ENCODE results near the gene RBBP5.

Gene RBBP5

DNA sequence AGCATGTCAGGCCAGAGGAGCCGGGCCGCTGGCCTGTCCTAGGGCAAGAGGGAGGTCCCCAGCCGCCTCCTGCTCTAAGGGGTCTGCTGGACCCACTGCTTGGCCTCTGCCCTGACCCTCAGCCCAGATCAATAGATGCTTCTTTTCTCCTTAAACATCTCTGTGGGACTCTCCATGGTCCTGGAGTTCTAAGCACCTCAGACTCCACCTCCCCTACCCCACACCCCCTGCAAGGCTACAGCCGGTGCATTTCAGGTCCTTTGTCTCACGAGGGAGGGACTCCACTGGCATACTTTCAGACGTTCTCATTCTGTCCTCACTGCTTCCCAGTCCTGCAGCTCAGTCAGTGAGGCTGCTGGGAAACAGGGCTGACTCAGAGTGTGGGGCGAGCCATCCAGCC is 67.8 kb downstream of the RBBP5 start:
- DNase-seq: no peak

DNA sequence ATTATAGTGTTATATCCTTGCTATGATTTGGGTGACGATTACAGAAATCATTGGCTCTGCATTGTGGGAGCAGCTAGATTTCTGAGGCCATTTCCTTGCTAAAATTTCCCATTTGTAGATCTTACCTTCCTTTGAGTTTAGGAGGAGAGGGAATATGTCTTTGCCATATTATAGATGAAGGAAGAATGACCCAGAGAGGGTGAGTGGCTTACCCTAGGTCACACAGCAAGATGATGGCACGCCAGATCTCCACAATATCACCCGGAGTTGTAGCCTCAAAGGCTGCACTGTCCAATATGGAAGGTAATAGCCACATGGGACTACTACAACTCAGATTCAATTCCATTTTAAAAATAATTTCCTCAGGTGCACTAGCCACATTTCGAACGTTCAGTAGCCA is 68.5 kb downstream of the RBBP5 start:
- no peak for DNase-seq

DNA sequence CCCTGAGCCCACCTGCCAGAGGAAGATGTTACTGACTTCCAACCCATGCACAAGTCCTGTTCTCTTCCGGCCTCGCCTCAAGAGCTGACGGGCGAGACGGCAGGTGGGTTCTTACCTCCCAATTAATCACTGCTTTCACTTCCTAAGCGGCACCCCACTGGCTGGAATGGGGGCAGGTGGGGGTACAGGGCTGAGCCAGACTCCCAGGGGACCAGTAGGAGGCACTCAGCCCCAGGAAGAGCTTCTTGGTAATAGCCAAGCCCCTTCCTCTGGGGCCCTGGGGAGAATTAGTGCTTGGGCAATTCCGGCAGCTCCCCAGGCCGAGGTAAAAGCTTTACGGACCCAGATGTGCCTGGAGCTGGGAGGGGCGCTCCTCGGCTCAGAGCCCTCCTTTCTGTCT is 69.1 kb downstream of the RBBP5 start:
- no peak for DNase-seq

DNA sequence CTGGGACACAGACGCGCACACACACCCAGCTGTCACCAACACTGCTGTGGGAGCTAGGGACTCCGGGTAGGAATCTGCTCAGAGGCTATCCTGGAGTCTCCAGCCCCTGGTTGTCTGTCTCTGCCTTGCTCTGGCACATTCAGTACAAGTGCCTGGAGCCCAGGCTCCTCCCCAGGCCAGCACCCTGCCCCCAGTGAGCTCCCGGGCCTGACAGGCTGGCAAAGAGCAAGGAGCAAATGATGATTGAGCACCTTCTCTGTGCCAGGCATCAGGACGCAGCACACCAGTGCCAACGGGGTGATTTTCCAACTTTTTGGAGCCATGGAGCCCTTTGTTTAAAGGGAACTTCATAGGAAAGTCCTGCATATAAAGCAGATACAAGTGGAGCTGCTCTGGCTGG is 72.3 kb downstream of the RBBP5 start:
- no peak for DNase-seq

DNA sequence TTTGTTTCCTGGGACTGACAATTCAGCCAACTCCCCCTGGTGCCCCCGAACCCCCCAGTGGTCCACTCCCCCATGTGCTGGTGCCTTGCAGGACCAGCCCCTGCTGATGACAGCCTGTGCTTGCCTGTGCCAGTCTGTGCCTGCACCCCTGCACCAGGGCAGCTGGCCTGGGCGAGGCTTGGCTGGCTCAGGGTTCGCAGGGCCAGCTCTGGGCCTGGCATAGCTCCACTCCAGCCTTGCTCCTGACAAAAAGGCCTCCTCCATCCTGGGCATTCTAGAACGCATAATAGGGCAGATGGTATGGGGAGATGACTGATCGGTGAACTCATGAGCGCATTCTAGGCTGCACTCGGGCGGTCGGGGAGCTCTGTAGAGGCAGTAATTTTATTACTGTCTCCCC is 73.4 kb downstream of the RBBP5 start:
- DNase-seq: no peak

DNA sequence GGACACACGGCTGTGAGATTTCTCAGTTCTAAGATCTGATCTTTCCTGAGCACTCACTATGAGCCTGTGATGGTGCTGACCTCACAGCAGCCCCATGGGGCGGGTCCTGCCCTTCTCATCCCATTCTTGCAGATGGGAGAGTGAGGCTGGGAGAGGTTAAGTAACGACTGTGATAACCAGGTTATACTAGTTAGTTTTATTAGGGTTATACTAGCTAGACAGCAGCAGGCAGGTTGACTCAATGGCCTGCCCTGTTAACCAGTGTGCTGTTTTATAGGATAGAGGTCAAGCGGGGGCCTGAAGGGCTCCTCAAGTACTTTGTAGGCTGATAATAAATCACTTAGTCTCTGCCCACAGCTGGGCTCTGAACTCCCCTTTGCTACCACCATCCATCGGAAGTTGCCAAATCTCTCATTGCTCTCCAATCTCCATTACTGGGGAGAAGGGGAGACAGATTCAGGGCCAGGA is 74.0 kb downstream of the RBBP5 start:
- DNase-seq: no peak

DNA sequence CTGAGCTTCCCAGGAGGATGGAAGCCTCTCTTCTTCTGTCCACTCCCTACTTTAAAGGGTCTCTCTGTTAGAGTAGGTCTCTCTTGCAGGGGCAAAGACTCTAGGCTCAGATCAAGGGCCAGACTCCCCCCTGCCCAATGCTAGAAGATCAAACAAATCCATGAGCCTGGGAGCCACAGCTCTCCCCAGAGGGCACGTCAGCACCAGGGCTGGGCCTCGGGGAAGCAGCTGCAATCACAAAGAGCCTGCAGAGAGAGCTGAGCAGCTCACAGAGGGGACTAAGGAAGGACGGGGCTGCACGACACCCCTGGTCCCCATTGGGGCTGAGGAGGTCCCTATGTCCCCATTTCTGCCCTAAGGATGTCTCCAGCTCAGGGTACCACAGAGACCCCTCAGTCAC is 74.9 kb downstream of the RBBP5 start:
- no peak for DNase-seq

DNA sequence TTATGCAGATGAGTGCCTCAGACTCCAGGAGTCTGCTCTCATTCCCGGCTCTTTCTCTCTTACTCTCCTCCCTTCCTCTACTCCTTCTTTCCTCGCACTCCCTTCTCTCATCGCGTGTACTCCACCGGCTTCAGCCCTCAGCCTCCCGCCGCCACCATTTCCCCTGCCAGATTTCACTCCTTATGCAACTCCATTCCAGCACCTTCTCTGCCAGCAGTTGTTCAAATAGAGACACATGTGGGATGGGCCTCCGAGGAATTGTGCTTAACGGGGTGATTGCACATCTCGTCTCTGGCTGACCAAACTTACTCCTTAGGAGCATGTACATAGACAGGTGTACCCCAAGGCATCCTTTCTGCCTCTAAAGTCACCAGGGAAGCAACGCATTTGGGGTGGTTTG is 76.6 kb downstream of the RBBP5 start:
- DNase-seq: no peak

DNA sequence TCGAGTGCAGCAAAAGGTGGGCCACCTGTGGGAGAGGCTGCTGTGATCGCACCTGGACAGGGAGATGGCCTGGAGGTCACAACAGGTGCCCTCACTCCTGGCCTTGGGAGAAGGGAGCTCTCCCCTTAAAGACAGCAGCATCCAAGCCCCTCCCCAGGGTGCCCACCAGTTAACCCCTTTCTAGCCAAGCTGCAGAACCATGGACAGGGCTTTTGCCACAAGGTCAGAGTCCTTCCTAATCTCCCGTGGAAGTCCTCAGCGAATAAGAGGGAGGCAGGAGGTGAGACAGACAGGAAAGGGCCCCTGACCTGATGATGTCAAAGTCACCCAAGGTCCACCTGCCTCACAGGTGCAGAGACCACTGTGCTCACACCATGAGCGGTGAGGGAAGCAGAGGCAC is 77.0 kb downstream of the RBBP5 start:
- DNase-seq: no peak

DNA sequence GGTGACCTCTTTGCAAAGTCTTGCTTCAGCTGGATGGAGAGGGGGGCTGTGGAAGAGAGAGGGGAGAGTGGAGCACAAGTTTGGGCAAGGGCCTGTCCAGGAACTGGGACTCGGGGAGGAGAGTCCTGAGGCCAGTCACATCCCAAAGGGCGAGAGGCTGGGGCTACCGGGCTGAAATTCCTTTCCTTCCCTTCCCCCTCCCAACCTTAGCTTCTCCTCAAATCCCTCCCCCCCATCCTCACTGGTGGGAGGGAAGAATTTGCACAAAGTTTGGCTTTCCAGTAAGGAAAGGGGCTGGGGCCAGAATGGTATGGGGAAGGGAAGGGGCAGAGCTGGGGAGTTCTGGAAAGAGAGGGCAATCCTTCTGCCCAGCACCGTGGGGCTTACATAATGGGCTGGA is 77.9 kb downstream of the RBBP5 start:
- DNase-seq: no peak

DNA sequence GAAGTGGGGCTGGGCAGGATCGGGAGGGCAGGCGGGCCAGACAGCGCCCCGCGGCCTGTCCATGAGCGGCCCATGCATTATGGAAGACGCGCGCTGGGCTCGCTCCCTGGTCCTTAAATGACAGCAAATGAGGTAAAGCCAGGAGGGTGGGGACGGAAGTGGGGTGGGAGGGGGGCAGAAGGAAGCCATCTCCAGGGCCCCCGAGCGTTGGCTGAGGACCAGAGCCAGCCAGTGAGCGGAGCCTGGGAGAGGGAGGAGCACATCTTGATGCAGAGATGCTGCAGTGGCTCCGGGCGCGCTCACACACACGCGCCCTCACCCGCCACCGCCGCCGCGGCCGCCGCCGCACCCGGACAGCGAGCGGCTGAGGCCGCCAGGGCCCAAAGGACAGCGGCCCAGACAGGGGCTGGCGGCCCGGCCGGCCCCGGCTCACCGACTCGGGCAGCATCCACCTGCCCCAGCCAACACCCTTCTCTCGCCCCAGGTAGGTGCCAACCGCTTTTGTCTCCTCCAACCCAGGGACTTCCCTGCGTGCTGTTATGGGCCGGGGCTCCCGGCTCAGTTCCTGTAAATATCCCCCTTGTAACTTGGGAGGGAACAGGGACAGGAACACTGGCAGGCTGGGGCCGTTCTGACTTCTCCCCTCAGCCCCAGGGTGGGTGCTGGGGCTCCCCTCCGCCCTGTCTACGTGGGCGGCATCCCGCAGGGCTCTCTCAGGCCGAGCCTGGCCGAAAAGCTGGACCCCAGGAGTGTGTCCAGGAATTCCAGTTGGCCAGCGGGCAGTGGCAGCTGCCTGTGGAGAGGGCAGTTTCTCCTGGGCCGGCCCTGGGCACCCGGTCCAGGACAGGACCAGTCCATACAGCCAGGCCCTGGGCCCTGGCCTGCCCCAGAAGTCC is 78.6 kb downstream of the RBBP5 start, which contains the start of gene CNTN2:
Gene CNTN2 (plus strand): TSS at position 302 of the 896 bp plus-strand sequence. CDS start 9,974 bp downstream, outside the sequence.
- no peak for DNase-seq

DNA sequence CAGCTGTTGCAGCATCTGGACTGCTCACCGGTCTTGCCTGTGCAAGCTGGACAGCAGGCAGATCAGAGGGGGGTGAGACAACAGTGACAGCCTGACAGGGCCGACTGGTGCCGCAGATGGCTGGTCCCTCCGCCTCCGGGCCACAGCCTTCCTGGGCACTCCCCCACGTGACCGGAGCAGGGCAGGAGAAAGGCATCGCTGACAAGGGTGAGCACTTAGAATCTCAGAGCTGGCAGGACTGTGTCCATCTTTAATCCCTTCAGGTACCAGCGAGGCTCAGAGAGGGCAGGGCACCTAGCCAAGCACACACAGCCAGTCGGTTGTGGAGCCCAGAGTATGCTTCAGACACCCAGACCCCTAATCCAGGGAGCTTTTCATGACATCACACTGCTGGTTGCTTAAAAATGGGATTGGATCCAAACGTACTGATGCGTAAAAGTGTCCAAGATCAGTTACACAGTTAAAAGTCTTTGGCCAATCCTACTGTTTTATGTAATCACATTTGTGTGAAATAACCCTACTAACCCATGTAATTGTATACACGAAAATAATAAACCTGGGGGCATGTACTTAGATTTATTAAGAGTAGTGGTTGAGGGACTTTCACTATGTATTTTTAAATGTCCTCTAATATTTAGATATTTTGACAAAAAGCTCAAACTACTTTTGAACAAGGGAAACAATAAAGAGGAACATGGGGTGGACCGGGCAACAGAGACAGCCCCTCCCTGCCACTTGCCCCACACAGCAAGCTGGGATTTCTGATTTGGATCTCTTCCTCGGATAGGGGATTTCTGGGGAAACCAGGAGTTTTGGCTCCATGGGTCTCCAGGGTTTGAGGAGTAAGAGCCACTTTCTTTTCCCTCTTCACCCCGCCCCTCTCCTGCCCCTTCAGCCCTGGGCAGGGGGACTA is 79.5 kb downstream of the RBBP5 start:
- no peak for DNase-seq

DNA sequence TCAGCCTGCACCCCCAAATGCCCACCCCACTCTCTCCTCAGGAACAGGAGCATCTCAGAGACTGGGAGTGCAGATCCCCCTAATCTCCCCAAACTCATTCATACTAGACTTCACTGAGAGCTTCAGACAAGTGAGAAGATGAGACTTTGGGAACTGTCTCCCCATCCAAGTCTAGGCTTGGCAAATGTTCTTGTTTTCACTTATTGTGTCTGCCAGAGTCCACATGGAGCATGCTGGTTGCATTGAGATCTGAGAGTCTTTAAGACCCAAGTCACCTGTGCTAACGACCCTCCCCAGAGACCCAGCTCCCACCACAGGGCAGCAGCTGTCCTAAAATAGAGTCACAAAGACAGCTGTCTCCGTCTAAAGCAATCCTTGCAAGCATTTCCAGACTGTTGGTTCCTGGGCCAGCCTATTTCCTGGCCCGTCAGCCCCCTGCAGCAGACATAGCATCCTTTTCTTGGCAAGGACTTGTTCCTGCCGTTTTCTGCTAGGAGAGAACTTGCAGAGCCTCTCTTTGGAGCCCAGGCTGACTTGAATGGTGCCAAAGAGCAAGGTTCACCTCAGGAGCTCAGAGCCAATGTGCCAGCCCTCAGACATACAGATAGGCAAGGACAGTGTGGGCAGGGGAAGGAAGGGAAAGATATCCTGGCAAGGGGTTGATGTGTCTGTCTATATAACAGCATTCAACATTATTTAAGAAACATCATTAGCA is 80.6 kb downstream of the RBBP5 start:
- no peak for DNase-seq

DNA sequence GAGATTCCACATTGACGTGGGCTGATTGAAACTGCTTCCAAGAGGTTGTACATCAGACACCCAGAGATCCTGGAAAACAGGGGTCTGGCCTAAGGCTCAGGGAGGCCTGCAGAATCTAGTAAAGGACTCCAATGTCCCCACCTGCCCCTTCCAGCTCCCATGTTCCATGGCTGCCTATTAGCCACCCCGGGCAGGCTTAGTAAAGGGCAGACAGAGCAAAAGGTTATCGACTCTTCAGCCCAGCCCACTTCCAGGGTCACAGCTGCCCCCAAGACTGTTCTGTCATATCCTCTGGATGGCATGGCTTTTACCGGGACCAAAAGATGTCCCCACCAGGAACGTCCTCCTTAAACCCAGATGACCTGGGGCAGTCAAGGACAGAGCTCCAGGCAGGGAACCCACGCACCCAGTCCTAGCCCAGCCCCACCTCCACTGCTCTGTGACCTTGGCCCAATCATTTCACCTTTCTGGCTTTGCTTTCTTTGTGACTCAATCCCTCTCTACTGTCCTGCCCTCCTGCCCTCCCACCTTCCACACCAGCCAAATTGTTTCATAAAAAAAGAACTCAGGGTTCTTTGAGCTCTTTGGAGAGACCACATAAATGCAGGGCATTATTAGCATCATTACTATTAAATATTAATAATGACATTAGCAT is 83.5 kb downstream of the RBBP5 start:
- no peak for DNase-seq

DNA sequence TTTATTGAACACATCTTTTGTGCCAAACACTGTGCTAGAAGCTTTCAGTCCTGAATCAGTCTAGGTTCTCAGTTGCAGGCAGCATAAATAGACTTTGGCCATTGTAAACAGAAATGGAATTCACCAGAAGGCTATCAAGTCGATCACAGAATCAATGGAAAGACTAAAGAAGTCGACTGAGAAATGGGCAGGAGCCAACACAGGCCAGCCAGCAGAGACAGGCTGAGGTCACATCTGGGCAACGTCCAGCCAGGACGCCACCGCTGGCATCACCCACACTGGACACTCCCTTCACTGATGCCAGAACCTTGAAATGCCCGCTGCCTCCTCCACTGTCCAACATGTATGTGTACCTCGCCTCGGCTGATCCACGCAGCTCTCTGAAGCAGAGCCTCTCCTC is 84.2 kb downstream of the RBBP5 start:
- DNase-seq: no peak

All from central memory CD4-positive, alpha-beta T cell (primary cell).